Islet precursor cell (in vitro differentiated cells): Measurements from ENCODE around the gene STON2.

ENCODE experiments used
- DNase-seq: peaks from one replicate; pipeline ENCODE4 v3.0.0-alpha.2; 2018

Gene STON2

DNA sequence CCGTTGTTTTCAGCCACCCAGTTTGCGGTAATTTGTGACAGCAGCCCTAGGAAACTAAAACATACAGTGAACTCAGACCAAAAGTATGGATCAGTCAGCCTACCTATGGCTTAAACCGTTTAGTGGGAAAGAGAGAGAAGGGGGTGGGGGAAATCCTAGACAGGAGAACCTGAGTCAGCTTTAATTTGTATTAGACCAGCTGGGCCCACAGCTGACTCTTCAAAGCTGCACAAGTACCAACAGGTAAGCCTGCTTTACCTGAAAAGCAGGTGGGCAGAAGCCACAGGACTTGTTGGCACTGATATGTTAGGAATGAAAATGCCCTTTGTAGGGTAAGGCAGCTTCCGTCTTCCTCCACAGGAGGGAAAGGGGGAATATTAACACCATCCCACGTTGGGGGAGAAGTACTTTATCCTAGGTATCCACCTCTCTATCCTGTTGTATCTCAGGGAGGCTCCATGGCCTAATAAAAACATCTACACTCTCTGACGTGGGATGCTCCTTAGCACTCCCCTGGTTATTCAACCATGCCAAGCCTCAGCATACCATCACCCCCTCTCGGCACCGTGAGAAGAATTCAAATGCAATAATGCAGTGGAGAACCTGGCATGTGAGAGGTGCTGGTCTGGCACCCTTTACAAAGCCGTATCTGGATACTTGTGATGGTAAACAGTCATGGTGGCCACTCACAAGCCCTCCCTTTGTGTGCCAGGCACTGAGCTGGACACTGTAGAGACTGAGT lies 70.3 kb downstream of the STON2 start:
- no peak for DNase-seq

DNA sequence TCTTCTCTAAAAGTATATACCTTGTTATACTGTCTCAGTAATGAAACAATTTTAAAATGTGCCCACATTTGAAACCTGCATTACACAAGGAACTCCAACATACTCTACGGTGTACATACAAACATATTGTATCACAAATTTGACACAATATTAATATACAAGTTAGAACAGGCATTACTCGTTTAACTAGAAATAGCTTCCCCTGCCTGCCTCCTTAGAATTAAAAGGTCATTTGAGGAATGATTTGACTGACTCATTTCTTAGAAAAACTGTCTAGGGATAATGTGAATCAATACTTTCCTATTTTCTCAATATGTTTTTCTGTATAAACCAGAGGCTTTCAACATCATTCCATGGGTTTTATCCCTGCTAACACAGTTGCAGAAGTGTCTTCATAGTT lies 73.7 kb downstream of the STON2 start:
- no peak for DNase-seq

DNA sequence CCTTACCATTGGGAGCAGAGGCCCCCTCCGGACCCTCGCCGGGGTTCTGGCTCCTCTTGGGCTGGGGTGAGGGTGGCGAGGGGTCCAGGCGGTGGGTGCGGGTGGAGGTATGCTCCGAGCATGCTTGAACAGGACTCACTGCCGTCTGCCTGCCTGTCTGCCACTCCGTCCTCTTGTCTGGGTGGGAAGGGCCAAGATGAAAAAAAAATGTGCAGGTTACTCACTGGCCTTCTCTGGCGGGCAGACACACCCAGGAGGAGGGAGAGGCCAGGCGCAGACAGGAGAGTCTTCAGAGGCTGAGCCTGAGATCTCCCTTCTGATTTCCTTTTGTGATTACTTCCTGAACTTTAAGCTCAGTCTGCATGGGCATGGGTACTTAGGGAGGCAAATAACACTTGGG lies 76.1 kb downstream of the STON2 start:
- DNase-seq: peak; percentile 97

DNA sequence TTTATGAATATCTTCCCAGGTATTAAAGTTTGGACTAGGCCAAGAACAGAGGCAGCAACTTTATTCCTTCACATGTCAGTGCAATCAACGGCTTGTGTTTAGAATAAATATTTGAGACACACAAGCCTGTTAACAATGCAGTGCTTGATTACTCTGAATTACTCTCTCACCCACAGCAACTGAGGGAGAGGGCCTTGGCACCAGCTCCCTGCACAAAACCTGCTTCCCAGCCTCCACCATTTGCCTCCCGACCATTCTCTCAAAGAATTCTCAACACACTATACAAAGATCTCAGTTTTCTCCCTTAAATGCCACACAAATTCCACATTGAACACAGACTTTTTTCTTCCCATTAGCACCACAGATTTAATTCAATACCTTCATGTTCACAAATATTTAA lies 77.0 kb downstream of the STON2 start:
- no peak for DNase-seq

DNA sequence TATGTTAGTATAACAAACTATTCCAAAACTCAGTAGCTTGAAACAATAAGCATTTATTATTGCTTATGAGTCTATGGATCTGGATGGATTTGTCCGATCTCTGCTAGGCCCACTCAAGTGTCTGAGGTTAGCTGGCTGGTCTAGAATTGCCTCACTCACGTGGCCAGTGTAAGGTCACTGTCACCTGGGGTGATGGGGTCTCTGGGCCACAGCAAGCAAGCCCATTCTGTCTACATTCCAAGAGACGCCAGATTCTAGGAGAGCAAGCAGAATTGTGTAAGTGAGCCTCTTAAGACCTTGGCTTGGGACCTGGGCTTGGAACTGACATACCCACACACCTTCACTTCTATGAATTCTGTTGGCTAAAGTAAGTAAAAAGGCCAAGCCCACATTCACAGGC lies 80.2 kb downstream of the STON2 start:
- no peak for DNase-seq

DNA sequence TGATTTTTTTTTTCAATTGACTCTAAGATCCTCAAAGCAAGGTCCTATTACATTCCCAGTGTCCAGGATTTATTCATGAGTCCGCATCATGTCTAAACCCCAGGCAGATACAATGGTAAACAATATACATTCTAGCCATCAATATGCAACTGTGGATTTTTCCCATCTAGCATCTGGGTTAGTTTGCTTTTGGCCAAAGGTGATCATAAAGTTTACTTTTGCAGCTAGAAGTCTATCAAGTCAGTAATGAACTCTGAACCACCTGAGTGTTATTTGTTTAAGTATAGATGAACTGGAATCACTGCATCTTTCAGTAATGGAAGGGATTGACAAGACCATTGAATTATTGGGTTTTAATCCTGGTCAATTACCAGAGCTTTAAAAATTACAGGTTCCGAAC lies 80.8 kb downstream of the STON2 start:
- no peak for DNase-seq

DNA sequence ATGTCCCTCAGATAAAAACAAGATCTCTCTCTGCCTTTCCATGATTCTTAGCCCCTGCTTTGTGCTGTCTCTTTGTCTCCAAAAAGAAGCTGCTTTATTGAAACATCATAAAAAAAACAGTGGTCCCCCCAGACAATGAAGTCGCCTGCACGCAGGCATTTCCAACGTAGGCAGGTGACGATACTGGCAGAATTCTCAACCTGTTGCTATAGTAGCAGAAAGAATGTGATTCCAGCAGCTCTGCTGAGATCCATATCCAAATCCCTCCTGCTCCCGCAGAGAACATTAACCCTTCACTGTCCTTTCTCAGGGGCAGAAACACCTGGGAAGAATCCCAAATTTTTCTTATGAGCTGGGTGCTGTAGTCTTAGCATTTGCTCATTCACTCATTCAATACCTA lies 84.8 kb downstream of the STON2 start:
- peak; percentile 75 for DNase-seq

DNA sequence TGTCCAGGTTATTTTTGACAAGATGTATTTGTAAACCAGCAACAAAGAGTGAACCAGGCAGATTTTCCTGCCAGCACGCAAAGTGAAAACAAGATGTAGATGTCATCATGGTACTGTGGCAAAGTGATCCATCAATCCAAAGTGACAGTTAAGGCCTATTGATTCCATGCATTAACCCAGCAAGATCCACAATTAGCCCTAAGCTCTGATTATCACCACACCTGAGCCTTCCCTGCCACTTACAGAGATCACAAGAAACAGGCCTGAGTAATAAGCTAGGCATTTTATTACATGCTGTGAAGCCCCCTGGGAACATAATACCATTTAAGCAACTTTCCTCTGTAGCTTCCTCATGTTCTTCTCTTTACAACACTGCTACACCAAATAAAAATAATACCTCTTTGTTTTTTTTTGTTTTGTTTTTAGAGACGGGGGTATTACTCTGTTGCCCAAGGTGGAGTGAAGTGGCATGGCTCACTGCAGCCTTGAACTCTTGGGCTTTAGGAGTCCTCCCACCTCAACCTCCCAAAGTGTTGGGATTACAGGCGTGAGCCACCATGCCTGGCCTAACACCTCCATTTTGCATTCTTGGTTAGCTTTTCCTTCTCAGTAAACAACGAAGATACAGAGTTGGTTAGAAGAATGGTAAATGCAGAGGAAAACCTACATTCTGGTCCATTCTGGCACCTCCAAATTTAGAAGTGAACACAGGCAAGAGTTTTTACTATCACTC lies 85.5 kb downstream of the STON2 start:
- DNase-seq: no peak

DNA sequence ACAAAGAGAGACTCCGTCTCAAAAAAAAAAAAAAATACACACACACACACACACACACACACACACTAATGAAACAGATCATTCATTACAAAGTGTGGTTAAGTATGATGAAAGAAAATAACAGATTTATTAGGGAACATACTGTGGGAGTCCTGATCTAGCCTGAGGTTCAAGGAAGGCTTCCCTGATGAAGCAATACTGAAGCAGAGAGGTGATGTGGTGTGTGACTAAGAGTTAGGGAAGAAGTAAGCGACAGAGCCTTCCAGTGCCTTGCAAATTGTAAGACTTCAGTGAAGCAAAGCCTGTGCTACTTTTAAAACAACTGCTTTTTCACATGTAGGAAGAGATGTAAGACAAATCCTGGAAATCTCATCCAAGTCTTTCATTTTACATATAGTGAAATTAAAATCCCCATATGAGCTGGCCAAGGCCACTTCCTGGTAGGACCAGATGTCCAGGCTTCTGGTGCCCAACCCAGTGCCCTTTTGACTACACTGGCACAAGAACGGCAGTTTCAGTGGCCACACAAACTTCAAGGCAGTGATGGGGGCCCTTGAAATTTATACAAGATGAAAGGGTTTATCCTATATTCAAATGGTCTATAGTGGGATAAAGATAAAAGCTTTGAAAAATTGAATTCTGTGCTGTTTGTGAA lies 86.2 kb downstream of the STON2 start:
- no peak for DNase-seq

DNA sequence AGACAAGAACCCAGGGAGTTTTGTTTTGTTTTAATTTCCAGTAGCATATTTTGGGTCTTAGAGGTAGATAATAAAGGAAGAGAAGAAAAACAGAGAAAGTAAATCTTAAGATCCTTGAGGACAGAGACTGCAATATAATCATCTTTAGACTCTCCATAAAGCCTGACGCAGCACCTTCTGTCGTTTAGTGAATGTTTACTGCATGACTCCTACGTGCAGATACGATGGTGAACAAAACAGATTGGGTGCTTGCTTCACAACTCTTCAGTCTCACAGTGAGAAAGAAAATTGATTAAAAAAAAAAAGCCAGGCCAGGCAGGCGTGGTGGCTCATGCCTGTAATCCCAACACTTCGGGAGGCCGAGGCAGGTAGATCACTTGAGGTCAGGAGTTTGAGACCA lies 86.9 kb downstream of the STON2 start:
- no peak for DNase-seq

DNA sequence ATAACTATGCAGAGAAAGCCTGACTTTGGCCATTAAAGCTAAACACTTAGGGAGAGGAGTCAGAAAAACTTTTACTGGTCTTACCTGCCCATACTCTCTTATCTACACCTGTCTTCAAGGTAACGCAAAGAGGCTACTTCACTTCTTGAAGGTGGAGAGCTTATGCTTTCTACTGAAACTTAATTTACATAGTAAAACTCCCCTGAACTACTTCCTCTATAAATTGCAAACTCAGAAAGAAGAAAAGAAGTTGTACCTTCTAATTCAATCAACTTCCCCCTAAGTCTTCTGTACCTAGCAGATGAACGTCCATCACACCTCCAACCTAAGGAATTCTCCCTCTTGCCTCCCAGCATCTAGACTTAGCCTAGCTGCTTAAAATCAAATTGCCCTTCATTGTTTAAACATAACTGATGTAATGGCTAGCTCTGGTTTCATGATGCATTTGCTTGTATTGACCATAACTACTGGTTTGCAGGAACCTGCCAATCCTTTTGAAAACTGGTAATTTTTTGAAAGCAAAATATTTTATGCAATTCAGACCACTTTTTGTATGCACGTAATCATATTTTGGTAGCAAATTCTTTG lies 87.7 kb downstream of the STON2 start:
- no peak for DNase-seq

DNA sequence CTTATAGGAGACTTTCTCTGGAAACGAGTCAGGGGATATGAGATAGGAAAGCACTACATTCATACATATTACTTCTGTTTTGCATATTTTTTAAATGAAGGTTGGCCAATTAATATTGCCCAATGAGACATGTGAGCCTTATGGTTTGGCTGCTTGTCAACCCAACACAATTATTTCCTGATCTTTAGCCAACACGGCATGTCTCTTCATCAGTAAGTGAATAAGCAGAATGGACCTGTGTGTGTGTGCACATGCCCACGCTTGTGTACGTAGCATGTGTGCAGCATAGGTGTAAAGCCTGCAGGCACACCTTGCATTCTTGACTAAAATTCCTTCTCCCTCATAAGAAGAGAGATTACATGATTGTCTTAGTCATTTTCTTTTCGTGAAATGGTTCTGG lies 88.3 kb downstream of the STON2 start:
- no peak for DNase-seq

DNA sequence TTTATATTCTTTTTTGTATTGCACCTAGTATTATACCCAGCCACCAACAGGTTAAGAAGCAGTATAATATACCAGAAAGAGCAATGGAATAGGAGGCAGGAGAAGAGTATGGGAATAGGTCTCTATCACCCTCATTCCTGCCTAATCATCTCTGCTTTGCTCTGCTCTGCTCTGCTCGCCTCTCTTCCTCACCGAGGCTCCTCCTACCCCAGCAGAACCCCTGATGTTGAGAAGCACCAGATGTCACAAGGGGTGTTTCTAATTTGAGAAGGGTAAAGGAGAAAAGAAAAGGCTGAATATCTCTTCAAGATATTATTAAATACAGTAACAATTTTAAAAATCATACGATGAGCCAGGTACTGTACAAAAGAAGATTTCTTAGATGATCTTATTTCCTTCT lies 89.0 kb downstream of the STON2 start:
- DNase-seq: no peak

DNA sequence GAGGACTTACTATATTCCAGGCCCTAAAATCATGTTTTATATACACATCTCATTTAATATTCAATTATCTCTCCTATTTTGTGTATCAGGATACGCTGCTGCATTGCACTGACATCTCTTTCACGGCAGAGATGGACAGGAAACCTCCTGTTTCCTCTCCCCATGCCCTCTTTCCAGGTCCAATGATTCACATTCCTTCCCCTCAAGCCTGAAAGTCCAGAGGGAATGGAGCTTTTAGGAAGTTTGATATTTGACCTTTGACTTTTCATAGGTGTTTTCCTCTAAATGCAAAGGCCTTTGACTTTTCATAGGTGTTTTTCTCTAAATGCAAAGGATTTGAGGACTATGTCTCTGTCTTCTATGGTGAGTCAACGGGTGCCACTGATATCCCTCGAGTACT lies 89.5 kb downstream of the STON2 start:
- DNase-seq: no peak

DNA sequence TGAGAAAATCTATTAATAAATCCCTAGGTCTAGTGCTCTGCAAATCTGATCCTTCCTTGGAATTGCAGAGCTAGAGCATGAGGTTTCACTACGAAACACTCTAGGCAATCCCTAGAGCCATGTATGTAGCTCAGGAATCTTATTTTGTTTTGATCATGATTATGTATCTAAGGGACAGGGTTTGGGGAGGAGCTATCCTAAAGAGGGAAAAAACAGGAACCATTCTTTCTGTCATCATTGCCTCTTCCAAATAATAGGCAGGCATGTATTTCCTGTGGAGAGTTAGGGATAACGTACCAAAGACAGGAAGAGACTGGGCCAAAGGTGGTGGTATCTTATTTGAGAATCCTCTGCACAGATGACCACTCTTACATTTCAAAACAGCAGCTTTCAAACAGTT lies 90.6 kb downstream of the STON2 start:
- no peak for DNase-seq

DNA sequence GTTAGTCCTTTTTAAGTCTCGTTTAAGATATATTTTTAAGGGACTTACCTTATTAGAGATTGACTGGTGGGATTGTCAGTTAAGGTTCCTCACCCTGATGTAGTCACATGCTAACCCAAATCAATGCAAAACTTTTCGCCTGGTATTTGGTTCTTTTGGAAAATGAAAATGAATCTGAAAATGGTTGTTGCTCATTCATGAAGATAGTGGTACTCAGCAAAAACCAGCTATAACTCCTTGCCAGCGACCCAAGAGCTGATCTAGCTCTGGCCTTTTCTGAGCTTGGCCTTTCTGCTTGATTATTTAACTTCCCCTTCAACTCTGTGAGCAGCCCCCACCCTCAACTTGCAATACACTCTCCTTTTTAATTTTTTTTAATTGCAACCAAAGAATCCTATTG lies 94.4 kb downstream of the STON2 start:
- no peak for DNase-seq

DNA sequence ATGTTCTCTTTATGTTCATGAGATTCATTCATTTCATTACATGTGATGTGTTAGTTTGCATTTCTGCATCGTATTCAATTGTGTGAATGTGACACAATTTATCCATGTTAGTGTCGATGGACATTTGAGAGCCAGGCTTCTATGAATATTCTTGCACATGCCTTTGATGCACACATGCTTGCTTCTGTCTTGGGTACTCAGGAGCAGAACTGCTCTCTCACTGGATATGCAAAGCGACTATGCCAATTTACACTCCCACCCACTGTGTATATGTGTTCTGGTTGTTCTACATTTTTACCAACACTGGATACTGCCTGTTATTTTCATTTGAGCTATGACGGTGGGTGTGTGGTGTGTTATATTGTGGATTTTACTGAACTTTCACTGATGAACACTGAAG lies 95.1 kb downstream of the STON2 start:
- no peak for DNase-seq

DNA sequence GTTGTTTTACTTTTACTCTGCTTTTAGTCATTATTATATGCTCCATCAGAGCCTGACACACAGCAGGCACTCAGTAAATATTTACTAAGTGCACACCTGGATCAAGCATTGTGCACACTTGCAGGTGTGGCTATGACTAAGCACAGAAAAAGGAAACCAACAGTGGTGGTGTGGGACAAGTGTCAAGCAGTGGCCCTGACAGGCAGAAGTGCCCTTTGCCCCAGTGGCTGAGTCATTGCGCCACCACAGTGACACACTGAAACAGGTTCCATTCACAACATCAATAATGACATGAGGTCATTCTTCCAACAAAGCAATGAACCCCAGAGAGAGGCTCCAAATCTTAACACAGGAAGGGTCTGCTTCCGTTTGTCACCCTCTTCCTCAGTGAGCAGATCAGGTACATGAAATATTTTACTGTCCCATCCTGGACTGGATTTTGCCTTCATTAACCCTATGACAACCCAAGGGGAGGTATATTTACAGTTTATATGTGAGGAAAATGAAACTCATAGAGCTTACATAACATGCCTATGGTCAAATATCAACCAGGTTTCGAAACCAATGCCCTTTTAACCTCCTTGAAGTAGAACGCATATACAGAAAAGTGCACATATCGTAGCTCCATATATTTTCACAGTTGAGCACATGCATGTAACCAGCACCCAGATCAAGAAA lies 96.7 kb downstream of the STON2 start:
- DNase-seq: peak; percentile 79

DNA sequence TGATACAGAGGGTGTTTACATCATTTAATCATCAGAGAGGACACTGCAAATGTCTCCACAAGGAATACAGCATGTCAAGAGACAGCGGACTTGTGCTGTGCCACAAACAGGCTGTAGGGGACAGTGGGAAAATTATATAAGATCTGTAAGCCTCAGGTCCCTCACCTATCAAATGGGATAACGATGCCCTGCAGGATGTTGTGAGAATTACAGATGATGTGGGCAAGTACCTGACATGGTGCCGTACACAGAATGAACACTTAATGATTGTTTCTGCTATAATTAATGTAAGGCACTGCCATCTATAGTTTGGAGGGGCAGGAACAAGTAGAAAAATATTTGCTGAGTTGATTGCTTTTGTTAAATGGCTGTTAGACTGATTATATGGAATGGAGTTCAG lies 97.5 kb downstream of the STON2 start:
- no peak for DNase-seq

DNA sequence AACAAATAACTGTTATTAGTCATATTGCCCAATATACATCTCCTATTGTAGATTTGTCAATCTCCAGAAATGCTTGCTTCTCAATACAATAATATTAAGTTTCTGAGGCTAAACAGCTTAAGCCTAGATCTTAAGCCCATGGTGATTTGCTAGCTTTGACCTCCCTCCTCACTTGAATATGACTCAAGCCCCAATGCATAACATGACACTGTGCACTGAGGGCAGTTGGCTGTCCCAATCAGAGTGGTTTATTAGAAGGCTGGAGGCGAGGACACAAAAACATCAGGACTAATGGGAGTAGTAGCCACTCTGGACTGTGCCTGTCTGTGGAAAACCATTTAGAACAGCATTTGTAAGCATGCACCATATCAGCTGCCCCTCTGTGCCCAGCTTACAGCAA lies 98.3 kb downstream of the STON2 start:
- DNase-seq: no peak

DNA sequence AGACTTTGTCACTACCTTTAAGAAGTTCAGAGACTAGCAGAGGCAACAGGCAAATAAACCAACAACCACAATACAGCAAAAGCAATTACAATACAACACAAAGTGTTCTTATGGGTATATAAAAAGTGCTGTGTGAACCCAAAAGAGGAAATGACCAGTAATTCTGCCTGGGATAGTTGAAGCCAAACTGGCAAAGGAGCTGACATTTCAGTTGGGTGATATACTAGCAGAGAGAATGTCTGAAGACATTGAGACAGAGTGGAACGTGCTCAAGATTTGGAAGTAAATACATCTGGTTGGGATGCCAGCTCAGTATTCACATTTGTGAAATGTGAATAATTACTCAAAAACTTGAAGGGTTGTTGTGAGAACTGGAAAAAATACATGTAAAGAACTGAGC lies 98.8 kb downstream of the STON2 start:
- DNase-seq: no peak

DNA sequence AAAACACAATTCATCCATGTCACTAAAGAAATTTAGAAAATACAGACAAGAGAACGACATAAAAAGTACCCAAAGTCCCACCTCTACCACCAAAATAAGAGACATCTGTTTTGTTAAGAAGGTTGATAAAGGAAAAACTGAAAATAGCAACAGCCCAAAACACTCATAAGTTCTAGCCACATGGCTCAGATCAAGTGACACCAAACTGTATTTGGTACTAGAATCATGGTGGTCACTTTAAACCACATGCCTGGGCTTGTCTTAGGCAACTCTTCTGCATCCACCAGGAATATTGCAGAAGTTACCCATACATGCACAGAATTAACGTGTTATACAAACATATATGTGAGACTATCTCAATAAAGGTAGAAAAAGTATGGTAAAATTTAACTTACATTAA lies 101.2 kb downstream of the STON2 start:
- no peak for DNase-seq

DNA sequence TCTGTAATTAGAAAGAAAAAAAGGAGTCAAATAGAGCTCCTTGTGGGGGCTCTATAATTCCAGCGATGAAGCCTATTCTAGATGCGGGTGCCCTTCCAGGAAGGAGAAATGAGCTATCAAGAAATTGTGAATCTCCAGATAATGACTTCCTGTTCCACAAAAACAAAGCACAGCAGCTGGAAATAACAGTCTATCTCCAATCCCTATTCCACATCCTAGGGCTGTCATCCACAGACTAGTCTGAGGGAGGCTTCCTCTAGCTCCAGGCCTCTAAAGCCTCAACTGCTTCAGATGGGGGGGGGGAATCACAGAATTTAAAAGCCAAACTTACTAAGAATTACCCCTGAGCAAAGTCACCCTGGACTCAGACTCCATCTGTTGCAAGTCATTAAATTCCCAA lies 102.0 kb downstream of the STON2 start:
- DNase-seq: no peak
